SKM-1 (cell line): ENCODE measurements around the gene NAXE.

Source experiments
- DNase-seq: peaks from one replicate; lab custom pipeline; 2025; ENCODE audit not compliant: unreplicated experiment; lab: John Stamatoyannopoulos, UW

NAXE gene

DNA sequence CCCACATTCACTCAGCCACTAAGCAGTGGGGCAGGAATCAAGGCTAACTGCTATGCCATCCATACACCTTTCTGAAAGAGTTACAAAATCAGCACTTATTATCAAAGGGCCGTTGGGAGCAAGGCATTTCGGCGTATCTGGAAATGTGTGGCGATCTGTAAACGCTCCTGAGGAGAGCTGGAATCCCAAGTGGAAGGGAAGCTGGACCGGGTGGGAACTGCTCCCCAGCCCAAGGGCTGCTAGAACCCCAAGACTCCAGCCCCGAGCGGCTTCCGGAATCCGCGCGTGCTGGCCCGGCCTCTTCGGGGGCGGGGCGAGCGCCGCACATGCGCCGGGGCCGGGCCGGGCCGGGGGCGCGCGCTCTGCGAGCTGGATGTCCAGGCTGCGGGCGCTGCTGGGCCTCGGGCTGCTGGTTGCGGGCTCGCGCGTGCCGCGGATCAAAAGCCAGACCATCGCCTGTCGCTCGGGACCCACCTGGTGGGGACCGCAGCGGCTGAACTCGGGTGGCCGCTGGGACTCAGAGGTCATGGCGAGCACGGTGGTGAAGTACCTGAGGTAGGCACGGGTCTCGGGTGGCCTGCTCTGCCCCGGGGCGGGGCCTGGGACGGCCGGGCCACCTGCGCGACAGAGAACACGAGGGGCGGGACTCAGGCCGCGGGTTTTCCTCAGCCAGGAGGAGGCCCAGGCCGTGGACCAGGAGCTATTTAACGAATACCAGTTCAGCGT lies at the start of gene NAXE:
Gene NAXE (plus strand): TSS at position 345 of the 726 bp plus-strand sequence. CDS start 29 bp downstream, at position 374.
- no peak for DNase-seq

DNA sequence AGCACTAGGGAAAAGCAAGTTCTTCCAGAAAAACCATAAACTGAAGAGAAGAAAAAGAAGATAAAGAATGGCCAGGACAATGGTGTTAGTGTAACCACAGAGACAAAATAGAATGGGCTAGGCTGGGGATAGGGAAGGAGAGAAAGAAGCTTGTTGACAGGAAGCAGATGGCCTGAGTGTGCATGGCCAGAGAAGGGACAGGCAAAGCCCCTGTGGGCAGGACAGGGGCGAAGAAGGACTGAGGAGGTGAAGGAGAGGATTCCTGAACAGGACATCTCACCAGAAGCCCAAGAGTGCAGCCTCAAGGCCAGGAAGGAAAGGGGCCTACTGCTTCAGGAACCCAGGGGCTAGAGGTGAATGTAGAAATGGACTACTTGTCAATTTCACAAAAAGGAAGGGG lies 48.5 kb upstream of the NAXE start:
- no peak for DNase-seq

DNA sequence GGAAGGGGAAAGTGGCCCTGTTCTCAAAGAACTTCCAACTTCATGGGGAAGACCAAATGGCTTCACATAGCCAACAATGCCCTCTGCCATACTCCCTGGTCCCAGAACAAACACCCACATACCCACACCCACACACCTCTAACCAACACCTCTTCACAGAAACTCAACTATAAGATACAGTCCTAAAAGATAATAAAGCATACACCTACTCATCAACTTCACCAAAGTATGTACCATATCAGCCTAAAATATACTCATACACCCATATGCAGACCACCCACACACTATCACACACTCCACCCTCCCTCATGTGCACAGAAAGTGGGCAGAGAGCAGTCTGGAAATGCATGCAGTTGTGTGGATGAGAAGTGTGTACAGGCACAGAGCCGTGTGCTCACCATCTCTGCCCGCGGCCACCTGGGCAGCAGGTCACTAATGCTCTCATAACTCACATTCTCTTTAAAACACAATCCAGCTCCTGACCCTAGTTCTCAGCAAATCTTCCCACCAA lies 46.9 kb upstream of the NAXE start:
- DNase-seq, result no peak

DNA sequence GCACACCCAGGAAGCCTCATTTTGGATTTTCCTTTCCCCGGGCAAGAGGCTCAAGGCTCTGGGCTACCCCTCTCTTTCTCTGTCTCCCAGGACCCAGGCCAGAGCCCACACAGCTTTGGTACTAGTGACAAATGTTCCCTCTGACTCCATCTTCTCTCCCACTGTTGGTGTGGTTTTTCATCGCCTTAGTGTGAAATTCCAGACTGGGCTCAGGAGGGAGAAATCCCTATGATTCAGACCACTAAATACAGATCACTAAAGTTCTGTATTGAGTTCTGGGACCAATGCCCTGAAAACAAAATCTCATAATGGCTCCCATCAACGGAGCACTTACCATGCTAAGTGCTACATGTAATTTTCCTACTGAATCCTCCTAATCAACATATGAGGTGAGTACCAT lies 45.3 kb upstream of the NAXE start:
- DNase-seq, result no peak

DNA sequence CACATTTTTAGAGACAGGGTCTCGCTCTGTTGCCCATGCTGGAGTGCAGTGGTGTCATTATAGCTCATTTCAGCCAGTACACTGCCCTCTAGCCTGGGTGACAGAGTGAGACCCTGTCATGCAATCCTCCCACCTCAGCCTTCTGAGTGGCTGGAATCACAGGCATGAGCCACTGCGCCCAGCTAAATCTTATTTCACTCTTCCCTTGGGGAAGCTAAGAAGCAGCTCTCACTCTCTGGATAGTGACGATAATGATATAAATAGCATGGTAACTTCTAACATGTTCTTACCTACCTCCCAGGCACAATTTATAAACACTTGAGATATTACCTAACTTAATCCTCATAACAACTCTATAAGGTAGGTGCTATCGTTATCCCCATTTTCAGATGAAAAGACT lies 44.1 kb upstream of the NAXE start:
- DNase-seq, result no peak

DNA sequence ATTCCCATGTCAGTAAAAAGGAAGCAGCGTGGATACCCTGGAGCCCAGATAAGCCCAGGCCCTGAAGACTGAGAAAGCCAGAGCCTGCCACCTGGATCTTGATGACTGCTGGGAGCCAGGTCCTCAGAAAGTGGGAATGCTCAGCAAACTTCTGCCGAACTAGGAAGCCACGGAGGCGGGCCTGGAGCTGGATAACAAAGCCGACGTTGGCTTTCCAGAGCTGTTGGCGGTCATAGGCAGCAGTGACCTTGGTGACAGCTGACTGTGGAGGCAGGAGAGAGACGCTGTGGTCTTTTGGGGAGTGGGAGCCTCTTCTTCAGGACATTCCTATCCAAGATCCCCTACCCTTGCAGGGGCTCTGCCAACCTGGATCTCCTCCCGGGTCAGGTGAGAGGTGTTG lies 43.6 kb upstream of the NAXE start:
- DNase-seq, result no peak

DNA sequence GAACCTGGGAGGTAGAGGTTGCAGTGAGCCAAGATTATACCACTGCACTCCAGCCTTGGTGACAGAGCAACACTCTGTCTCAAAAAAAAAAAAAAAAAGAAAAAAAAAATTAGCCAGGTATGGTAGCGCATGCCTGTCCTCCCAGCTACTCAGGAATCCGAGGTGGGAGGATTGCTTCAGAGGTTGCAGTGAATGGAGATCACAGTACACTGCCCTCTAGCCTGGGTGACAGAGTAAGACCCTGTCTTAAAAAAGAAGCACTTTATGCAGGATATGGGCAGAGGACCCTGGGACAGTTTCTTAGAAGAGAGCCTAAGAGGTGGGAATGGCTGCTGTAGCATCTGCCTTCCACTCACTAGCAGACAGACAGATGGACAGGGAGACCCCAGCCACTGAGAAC lies 42.2 kb upstream of the NAXE start:
- no peak for DNase-seq

DNA sequence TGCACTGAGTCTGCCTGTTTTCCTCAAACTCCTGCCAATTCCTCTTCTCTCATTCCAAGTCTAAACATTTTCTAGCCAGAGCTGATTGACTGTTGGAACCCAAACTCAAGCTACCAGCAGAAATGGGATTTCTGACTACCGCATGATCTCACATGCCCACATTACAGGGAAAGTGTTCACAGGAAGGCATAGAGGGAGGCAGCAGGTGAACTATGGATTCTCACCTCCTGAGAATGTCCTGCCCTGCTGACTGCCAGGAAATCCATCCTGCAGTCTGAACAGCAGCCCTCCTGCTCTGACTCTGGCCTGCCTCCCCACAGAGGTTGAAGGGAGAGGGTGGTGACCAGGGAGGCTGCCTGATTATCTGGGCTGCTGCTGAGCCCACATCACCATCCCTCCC lies 41.7 kb upstream of the NAXE start:
- DNase-seq, result no peak

DNA sequence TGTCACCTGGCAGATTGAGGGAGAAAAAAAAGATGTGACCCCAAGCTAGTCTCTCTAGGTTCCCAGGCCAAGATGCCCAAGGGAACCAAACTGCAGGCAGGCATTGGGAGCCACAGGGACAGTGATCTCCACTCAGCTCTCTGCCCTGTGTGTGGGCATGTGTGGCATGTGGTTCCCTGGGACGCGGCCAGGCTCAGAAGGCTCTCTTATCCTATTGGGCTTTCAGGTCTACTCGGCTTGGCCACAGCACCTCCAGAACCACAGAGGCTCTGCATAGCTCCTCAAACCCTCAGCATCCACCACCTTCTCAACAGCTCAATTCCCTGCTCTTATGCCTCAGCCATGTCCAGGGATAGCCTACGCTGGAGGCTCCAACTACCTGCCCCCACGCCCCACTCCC lies 41.2 kb upstream of the NAXE start:
- no peak for DNase-seq

DNA sequence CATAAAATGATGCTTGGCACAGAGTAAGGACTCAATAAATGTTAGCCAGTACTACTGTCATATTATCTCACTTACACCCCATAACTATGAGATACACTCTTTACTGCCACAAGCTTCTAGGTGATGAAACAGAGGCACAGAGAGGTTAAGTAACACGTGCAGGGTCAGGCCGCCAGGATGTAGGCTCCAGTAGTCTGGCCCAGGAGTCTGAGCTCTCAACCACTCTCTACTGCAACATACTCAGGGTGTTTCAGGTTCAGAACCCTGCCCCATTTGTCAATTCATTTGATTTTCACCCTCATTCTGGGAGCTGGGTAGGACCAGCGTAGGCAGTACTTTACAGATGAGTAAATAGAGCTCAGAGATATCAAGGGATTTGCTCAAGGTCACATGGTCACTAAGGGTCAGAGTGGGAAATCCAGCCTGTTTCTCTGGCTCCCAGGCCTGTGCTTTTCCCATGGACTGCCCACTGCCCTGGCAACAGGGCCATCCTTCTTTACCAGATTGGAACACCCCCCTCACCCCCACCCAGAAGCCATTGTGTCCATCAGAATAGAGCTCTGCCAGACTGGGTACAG lies 40.4 kb upstream of the NAXE start:
- peak; percentile 37 for DNase-seq

DNA sequence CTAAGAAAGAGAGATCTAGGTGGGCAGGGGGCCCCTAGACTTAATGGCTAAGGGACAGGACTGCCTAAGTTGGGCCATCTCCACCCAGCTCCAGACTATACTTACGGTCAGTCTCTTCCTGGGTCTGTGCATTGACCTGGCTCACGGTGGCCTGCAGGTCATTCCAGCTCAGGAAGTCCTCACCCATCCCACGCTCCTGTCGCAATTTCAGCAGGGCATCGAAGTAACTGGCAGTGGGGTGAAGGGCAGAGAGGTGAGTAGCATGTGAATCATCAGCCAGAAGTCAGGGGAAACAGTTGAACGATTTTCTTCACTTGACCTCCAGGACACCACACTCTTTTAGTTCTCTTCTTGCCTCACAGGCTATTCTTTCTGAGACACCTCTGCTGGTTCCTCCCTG lies 39.7 kb upstream of the NAXE start:
- DNase-seq, result peak; percentile 81

DNA sequence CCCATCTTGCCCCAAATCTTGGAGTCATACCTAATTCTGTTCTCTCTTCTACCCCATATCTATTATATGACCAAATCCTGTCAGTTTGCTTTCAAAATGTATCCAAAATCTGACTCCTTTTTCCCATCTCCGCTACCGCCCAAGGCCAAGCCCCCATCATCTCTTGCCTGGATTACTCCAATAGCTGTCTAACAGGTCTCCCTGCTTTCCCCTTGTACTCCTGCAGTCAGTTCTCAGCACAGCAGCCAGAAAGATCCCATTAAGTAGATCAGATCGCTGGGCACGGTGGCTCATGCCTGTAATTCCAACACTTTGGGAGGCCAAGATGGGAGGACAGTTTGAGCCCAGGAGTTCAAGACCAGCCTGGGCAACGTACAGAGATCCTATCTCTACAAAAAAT lies 39.1 kb upstream of the NAXE start:
- no peak for DNase-seq

DNA sequence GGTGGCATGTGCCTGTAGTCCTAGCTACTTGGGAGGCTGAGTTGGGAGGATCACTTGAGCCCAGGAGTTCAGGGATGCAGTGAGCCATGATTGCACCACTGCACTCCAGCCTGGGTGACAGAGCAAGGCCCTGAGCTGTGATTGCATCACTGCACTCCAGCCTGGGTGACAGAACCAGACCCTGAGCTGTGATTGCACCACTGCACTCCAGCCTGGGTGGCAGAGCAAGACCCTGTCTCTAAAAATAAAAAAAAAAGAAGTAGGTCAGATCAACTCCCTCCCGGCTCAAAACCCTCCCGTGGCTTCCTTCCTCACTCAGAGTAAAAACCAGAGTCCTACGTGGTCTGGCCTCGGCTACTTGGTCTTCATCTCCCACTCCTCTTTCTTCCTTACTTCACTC lies 38.6 kb upstream of the NAXE start:
- DNase-seq, result peak; percentile 91

DNA sequence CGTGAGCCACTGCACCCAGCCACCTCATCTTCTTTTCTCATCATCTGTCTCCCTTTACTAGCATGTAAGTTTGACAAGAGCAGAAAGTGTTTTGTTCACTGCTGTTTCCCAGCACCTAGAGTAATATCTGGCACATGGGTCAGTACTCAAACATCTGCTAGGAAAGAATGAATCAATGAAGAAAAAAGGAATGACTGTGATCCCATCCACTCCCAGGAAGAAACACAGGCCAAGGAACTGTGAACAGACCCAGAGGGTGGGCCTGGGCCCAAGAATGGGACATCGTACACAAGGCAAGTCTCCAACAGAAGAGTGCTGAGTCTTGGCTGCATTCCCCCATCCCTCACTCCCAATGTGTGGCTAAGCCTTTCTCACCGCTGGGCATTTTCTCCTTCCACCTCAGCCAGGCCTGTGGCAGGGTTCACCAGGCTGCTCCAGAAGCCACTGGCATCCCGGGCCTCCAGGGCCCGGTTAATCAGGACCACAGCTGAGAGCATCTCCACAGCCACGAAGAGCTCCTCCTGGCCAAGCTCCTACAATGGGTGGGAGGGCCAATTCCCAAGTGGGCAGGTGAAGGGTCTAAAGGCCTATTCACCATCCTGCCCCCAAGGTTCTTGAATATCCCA lies 37.6 kb upstream of the NAXE start:
- no peak for DNase-seq

DNA sequence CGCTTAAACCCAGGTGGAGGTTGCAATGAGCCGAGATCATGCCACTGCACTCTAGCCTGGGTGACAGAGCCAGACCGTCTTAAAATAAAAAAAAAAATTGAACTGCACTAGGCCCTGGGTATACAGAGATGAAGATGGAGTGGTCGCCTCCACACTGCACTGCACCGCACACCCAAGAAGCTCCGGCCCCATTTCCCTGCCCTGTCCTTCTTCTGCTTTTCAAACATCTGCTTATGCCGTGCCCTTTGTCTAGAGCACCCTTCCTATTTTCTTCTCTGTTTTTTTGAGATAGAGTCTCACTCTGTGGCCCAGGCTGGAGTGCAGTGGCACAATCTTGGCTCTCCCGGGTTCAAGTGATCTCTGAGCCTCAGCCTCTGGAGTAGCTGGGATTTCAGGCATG lies 36.6 kb upstream of the NAXE start:
- no peak for DNase-seq

DNA sequence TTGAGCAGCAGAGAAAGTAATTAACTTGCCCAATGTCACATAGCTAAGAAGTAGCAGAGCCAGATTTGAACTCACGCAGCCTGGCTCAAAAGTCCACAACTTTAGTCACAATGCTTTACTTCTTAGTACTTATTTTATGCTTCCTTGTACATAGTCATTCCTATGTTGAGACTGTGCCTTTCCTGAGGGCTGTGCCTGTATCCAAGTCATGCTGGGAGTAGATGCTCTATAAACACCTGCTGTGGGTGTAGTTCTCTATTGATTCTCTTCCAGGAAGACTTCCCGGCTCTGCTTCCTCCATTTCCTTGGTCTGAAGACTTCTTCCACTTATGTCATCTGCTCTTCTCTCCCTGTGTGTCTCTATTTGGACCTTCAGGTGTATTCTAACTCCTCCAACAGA lies 35.9 kb upstream of the NAXE start:
- no peak for DNase-seq

DNA sequence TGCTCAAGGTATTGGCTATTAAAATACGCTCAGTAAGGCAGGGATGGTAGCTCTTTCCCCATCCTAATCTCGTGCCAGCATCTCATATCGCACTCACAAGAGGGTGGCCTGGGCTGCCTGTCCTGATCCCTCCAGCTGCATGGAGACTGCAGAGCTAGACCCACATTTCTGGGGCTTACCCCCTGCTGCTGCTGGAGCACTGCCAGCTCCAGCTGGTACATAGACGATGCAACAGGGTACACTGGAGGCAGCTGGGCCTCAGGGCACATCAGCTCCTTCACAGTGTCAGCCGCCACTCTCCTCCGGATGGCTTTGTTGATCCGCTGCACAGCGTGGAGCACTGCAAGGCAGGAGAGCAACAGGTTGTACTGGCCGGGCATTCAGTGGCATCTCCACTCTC lies 35.2 kb upstream of the NAXE start:
- DNase-seq, result no peak

DNA sequence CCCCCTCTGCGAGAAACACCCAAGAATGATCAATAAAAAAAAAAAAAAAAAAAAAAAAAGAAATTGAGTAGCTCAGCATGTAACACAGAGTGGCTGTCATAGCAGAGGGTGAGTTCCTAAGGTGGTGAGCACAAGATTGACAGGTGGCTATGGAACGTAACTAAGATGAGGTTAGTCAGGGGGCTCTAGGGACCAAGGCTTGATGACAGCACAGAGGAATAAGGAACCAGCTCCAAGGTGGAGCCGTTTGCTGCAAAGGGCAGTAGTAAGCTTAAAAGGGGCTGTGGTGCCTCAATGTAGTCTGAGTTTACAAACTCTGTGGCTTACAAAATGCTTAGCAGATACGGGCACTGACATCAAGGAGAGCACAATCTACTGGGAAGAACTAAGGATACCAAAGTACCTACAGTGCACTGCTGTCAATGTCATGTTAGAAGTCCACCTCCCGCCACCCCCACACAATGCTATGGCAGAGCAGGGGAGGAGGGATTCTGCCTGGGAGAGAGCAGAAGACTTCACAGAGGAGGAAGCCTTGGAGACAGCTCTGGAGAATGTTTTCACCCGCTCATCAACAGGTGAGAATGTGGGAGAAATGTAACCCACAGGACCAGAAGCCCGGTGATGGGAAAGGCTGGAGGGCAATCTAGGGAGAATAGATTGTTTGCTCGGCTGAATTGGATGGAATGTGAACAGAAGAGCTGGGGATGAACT lies 32.3 kb upstream of the NAXE start:
- DNase-seq, result no peak

DNA sequence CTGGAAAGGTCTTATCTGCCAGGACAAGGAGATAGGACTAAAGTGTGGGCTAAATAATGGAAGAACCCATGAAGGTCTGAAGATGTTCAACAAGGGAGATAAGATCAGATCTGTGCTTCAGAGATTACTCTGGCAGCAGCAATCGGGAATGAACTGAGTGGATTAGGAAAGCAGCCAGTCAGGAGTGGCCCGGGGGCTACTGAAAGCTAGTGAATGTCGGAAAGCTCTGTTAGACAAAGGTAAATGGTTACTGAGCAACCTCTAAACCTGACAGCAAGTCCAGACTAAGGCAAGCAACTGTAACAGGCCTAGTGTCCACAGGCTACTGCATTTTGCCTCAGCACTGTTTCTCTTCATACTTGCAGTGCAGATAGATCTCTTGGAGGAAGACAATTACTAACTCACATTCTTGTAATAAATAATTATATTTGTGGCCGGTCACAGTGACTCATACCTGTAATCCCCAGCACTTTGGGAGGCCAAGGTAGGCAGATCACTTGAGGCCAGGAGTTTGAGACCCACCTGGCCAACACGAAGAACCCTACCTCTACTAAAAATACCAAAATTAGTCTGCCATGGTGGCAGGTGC lies 31.7 kb upstream of the NAXE start:
- no peak for DNase-seq

DNA sequence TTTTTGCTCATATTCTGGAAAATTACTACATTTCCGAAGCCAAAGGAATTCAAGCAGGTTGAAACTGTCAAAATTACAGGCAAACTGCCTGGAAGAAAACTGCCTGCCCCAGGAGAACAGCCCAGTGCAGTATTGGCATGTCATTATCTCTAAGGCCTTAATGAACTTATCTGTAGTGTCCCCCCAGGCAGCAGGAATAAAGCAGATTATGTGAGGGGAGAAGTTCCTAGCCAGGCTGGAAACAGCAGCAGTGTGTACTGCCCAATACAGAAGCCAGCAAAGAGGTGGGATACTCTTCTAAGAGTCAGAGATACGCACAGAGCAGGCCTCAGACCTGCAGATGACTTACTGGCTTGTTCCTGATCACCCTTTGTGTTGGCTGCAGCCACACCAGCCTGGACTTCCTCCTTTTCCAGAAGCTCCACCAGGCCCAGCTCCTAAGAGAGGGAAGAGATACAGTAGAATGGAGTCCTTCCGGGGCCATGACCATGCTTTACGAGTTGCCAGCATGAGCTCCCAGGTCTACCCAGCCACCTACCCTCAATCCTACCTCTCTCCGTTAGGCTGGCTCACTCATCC lies 30.9 kb upstream of the NAXE start:
- DNase-seq, result no peak

DNA sequence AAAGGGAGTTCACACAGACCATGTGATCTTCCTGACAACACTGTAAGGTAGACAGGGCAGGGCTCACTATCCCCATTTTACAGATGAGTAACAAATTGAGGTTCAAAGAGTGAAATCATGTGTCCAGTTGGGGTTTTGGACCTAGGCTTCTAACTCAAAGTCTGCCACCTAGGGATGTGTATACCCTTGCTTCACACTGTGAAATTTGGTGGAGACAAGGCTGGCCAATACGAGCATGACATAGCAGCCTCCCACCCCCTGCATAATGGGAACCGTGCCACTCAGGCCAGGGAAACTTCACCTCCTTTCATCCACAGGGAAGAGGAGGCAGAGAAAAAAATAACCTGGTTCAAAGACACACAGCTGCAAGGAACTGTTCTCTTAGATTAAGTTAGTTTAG lies 26.1 kb upstream of the NAXE start:
- no peak for DNase-seq
